ENCODE data around the gene ANO6.

Gene ANO6

GRCh38 chr12:45282411-45282810 is 66.5 kb downstream of the ANO6 start:
- no peak for DNase-seq

- peak; percentile 97 for DNase-seq
These were observed 68.4 kb downstream of the ANO6 start for GRCh38 chr12:45284096-45284901.

DNA sequence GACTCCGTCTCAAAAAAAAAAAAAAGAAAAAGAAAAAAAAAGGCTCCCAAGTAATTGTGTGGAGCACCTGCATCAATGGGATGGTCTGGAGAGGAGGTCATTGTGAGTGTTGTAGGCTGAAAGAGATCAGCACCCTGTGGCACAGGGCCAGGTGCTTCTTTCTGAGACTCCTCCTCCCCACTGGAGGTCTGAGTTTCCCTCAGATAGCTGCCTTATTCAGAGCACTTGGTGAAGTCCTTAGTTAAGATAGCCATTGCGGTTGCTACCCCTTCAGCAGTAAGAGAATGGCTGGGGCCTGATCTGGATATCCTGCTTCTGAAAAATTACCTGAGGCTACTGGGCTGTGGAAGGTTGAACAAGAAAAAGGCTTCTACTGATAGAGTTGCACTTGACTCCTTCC is 69.8 kb downstream of the ANO6 start:
- DNase-seq, result peak; percentile 60

DNA sequence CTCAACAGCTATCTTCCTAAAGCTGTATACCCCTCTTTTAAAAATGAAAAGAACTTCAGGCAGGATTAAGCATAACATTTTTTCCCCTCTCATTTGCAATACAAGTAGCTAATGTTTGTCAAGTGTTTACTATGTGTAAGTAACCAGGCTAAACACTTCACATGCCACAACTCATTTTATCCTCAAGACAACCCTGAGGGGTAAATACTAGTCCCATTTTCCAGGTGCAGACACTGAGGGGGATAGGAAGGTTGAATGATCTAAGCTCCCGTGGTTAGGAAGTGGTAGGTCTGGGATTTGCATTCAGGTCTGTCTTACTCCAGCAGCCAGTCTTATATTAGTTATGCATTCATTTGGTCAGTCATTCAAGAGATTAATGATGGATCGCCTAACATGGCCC is 70.7 kb downstream of the ANO6 start:
- no peak for DNase-seq

DNA sequence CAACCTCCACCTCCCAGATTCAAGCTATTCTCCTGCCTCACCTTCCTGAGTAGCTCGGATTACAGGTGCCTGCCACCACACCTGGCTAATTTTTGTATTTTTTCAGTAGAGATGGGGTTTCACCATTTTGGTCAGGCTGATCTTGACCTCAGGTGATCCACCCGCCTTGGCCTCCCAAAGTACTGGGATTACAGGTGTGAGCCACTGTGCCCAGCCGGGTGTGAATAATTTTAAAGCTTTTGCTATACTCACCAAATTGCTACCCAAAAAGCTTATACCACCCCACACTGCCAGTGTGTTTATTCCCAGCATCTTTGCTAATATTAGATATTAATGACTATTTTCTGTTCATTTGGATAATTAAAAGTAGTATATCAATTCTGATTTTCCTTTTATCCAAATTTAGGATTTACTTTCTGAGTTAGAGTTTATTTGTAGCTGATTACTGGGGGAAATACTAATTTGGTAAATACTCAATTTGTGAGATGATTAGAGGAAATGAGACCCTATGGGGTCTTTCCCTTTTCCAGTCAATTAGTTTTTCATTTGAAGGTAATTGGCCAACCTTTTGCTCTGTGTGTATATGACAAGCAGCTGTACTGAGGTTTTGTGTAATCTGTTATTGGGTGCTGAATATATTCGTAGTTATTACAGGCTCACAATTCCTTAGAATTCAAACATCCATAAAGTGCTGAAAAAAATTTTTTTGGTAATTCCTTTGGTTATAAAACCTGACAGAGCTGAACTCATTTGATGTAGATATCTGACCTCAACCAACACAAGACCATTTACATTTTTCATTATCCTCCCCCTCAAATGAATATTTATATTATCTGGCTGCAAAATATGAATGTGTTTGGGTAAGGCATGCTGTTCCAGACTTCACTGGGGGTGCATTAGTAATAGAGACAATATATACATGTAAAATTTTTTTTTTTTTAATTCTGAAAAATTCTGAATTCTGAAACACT is 73.6 kb downstream of the ANO6 start:
- no peak for DNase-seq

DNA sequence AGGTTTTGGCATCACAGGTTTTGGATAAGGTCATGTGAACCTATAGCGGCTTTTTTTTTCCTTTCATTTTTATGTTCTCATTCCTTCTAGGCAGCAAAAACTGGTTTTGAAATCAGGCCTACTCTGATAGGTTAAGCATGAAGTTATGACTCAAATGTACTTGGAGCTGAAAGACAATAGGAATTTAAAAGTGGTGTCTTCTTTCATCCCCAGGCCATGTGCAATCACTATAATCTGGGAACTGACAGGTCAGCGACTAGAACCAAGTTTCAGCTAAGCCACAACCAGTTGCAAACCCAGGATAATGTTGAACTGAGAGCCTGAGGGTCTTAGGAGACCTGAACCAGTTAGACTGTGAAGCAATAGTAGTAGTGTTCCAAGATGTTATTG is 74.3 kb downstream of the ANO6 start:
- peak; percentile 90 for DNase-seq

GRCh38 chr12:45291518-45291917 is 75.6 kb downstream of the ANO6 start:
- DNase-seq, result no peak

DNA sequence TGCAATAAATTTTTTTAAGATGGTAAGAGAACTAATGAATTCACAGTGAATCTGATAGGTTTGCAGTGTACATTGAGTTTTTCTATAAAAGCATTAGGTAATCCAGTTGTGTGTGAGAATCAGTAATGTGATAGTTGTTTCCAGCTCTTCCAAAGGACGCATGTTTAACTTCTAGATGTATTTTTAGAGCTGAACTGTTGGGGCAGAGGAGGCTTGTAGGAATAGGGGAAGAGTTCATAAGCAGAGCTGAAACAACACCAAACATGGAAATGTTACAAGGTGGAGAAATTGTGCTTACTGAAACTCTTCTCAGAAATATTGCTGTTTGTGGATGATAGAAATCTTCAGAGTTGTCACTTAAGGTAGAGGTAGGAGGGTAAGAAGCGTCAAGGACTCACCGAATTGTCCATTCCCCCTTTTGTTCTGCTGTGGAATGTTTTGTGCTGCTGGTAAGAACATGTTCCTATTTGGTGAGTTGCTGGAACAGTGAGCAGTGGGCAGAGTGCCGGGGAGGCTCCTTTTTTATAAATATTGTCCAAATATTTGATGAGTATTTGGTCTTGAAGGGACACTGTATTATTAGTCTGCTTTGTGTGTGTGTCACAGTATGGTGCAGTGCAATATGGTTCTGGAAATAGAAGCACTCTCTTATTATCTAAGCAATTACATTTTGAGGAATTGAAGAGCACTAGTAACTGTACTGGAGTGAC is 76.7 kb downstream of the ANO6 start:
- no peak for DNase-seq

GRCh38 chr12:45294906-45295305 is 79.0 kb downstream of the ANO6 start:
- DNase-seq, result no peak

- DNase-seq, result peak; percentile 58
These were observed 80.2 kb downstream of the ANO6 start for GRCh38 chr12:45296046-45296586.

DNA sequence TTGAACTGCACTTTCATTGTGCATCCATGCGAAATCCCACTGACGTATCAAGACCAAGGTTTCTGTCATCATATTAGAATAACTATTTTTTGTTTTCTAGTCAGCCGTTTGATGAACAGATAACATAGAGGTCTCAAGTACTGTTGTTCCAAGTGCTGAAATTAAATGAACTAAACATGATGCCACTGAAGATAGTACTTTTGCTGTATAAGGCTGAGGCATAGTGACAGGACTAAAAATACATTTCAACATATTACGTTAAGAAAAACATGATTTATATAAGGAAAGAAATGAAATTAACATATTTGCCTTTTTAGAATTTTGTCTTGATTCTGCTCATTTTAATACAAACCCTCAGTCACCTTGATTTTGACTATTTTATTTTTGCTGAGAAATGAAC is 82.2 kb downstream of the ANO6 start:
- DNase-seq, result no peak

DNA sequence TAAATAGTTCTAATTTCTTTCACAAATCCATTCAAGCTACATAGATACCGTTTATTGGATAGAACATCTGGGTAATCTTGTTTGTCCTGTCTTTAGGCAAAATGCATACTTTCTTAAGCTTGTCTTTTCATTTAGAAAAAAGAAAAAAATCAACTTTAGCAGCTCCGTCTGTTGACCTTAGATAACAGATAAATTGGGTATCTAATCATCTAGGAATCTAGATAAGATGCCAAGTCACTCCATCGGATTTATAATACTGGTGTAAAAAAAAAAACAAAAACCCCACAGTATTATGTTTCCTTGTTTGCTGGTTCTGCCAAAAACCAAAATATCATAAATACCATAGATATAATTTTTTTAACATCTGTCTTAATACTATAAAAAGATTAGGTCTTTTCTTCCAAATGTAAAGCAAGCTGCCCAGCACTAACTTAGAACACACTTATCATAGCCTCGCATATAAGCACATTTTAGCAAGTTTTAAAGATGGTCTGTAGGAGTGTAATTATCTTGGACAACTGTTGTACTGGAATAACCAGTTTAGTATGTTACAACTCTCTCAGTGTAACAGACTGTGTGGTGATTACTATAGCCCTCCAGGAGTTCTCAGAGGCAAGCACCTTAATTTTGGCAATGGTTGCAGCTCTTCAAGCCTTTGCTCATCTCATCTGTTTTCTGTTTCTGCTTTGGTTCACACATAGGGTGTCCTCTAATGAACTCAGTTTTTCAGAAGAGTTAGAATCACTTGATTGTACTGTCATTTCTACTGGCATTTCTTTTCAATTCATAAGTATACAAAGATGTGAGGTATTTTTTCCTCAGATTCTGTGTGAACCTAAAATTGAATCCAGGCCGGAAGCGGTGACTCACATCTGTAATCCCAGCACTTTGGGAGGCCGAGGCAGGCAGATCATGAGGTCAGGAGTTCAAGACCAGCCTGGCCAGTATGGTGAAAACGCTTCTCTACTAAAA is 83.1 kb downstream of the ANO6 start:
- peak; percentile 71 for DNase-seq

GRCh38 chr12:45302621-45303369 is 86.9 kb downstream of the ANO6 start:
- DNase-seq, result no peak

GRCh38 chr12:45303945-45304344 is 88.0 kb downstream of the ANO6 start:
- DNase-seq, result no peak

DNA sequence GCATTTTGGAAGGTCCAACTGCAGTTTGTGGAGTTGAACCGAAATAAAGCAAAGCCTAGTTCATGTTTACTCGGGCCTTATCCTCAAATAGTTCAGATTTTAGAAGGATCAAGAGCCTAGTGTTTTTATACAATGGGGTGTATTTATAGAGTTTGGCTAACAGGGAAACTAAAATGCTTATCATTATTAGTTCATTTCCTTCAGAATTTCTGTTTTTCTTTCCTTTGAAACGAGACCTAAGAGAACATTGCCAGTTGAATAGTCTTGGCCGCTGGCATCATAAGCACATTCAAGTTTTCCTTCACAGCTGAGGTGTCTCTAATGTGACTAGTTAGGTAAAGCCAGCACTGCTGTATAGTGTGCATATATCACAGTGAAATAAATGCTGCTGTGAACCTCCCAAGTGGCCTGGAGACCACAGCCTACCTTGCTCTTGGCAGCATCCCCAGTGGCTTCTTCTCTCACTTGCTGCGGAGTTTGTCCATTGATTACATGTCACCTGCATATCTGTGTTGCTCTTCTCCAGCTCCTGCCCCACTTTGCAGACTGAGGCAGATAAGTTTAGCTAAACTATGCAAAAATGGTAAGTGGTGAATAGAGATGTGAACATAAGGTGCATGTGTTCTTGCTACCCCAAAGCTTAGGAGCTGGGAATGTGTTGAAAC is 88.8 kb downstream of the ANO6 start:
- no peak for DNase-seq

GRCh38 chr12:45305907-45306306 is 90.0 kb downstream of the ANO6 start:
- DNase-seq, result no peak

DNA sequence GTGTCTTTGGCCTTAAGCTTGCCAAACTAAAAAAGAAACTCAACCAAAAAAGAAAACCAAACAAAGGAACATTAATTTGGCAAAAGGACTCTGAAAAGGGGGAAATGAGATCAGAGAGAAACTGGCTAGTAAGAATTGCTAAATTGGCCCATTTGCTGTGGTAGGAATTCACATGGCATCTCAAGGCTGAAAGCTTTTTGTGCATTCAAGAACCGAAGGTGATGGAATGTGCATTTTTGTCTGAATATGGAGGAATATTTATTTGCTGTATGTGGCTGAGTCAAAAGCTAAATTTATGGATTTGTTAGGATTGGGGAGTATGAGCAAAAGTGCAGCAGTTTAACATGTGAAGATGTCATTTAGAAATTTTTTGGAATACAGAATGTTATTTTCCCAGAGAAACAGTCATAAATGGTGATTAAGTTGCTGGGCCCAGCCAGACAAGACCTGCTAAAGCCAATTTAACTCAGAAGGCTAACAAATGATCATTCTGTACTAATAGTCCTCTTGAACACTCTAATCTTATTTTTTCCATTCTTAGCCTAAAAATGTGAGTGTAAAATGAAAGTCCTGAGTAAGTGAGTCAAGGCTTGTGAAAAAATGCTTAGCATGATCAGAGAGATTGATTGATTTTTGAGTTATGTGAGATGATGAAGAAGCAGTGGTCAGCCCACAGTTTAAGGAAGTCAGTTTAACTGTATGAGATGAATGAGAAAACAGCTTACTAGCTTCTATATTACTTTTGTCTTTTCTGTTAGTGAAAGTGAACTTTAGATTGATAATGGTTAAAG is 94.1 kb downstream of the ANO6 start:
- no peak for DNase-seq

DNA sequence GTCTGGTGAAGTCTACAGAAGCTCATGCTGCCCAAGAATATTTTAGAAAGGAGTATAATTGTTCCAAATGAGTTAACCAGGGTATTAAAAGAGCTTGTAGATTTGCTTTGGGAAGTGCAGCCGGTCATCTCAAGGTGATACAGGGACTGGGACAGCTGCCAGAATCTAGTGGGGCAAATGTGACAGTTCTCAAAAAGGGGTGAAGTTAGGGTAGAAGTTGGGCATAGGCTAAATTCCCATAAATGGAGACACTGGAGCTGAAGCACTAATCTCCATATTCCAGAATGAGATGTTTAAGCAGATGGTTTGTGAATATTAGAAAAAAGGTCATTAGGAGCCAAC is 94.7 kb downstream of the ANO6 start:
- DNase-seq, result no peak

DNA sequence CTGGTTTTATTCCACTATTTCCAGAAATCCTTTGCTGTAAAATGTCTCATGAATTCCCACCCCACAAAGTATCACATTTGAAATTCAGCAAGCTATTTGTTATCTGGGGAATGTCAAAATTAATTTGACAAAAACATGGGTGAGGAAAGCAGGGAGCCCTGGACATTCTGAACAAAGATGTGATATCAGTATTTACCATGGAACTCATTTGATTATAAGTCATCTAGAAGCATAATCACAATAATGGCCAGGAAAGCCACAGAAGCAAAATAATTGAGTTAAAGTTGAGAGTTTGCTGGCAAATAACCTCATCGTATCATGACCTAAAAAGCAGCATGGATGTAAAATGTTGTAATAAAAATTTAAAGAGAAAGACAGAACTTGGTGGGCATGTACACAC is 96.1 kb downstream of the ANO6 start:
- no peak for DNase-seq

GRCh38 chr12:45314770-45315169 is 98.9 kb downstream of the ANO6 start:
- DNase-seq, result peak; percentile 83
